Left lung (tissue), 10 donors: ENCODE data around the gene RAI1. TPM values are rescaled to one million over a fixed set of nuclear protein-coding genes. Genes with fewer than 3 reads are reported as not detected.
A peak's percentile ranks its signal among the peaks of the same experiment; 100 is the strongest.

Experiments
- ATAC-seq: fragments of 200-7000 bp; cut with Tn5 transposase; one replicate; pipeline ENCODE4 v1.9.1; 2020; ENCODE audit warnings: moderate library complexity
- DNase-seq, 4 donors: peaks; one replicate each; pipeline ENCODE4 v3.0.0-alpha.2; 2013 to 2020
- H3K27ac ChIP-seq, 2 donors: fragments of 200-600 bp; sonication (generic) in 1 of 2; one replicate each; pipeline versions ENCODE4 v1.5.0 to v1.8.0; 2020 to 2021
- H3K27me3 ChIP-seq, 2 donors: fragments of 200-600 bp; sonication (generic) in 1 of 2; one replicate each; pipeline versions ENCODE4 v1.5.0 to v1.8.0; 2020 to 2021
- H3K36me3 ChIP-seq, 2 donors: fragments of 200-600 bp; sonication (generic) in 1 of 2; one replicate each; pipeline versions ENCODE4 v1.5.0 to v1.8.0; 2020 to 2021
- H3K4me1 ChIP-seq, 2 donors: fragments of 200-600 bp; one replicate each; pipeline ENCODE4 v1.8.0; 2021
- H3K4me3 ChIP-seq, 2 donors: fragments of 200-600 bp; sonication (generic) in 1 of 2; one replicate each; pipeline versions ENCODE4 v1.5.0 to v1.8.0; 2020 to 2021; ENCODE audit warnings: mild to moderate bottlenecking in 1 of 2
- H3K9me3 ChIP-seq, 2 donors: fragments of 200-600 bp; sonication (generic) in 1 of 2; one replicate each; pipeline versions ENCODE4 v1.5.0 to v1.8.0; 2020 to 2021
- CTCF ChIP-seq, 2 donors: fragments of 200-600 bp; sonication (generic) in 1 of 2; IDR thresholded peaks; one replicate each; pipeline versions ENCODE4 v1.5.0 to v1.8.0; 2021; ENCODE audit warnings: antibody characterized with exemption in 2 of 2
- intact Hi-C, 2 donors: fragments of 100-400 bp; cut with DNase I; formaldehyde crosslinking; loops; one replicate each; pipeline versions ENCODE4 v1.11.2 to v1.14.2; 2022
- polyA plus RNA-seq, 6 donors: library from polyadenylated mRNA; unstranded; fragments of 120-200 nt; gene quantifications; one replicate each; pipeline ENCODE4 v1.2.1, GENCODE V29; 2013; ENCODE audit not compliant: insufficient read length in 6 of 6
- total RNA-seq, 2 donors: library from RNA; stranded (reverse); fragmentation: NEBNext Ultra II Directional; extraction: Animal tissue kit (Norgen Biotek cat#: 25700); gene quantifications; one replicate each; pipeline ENCODE4 v1.2.1, GENCODE V29; 2021
- donor health status: DM: no; HTN: yes; CAD: no.
- donor health status: DM: no; HTN: no; CAD: no.

The RAI1 gene
- total and polyA plus RNA-seq, 8 donors: 28.8 to 43.8 (median 34.7) TPM

GRCh38 chr17:17837966-17838962 is 157.0 kb downstream of the RAI1 start:
- H3K36me3 ChIP-seq: no peaks in the 10 kb centered on the region
- H3K9me3 ChIP-seq: no peaks in the 10 kb centered on the region
- no peak for ATAC-seq
- peak overlapping the region; percentile 97 to 99 for H3K27ac ChIP-seq
- no peaks in the 10 kb centered on the region for H3K27me3 ChIP-seq
- no peak for TF ChIP-seq CTCF (IDR thresholded peaks at IDR 0.05)
- peak in 2 of 4 donors; percentile 68 to 80 for DNase-seq
- H3K4me3 ChIP-seq: no peak overlapping the region
- intact Hi-C loops: no loop called here
- peaks cover 54 to 85% of the 10 kb centered on the region in 2 donors for H3K4me1 ChIP-seq

- H3K4me1 ChIP-seq: peaks cover 46 to 72% of the 10 kb centered on the region in 2 donors
- H3K27me3 ChIP-seq: no peaks in the 10 kb centered on the region
- intact Hi-C loops: no loop called here
These were observed 158.8 kb downstream of the RAI1 start for GRCh38 chr17:17839791-17840707.

GRCh38 chr17:17840751-17841591 is 159.7 kb downstream of the RAI1 start:
- Histone ChIP-seq H3K27ac (peak overlapping the region; percentile 97 to 99), H3K4me1 (peaks cover 37 to 63% of the 10 kb centered on the region in 2 donors), H3K36me3 (peaks cover 0 to 2% of the 10 kb centered on the region in 2 donors), H3K27me3 (no peaks in the 10 kb centered on the region), H3K9me3 (no peaks in the 10 kb centered on the region), H3K4me3 (peak overlapping the region; percentile 12 to 55)
- peak; percentile 6 for ATAC-seq
- TF ChIP-seq CTCF (IDR thresholded peaks at IDR 0.05): no peak
- intact Hi-C loops: no loop called here
- DNase-seq: no peak

More at GRCh38 chr17:17839791-17840707, 158.8 kb downstream of the RAI1 start:
- Histone ChIP-seq H3K36me3 (no peaks in the 10 kb centered on the region), H3K27ac (peak overlapping the region; percentile 97 to 99), H3K9me3 (no peaks in the 10 kb centered on the region), H3K4me3 (peak overlapping the region; percentile 12 to 55)
- DNase-seq: peak; percentile 81 to 97 (median 92)
- TF ChIP-seq CTCF (IDR thresholded peaks at IDR 0.05): no peak
- ATAC-seq: peak; percentile 58

- DNase-seq (peak in 2 of 4 donors; percentile 83 to 84), ATAC-seq (peak; percentile 34)
- no peak overlapping the region for H3K4me3 ChIP-seq
- TF ChIP-seq CTCF (IDR thresholded peaks at IDR 0.05): no peak
- H3K4me1 ChIP-seq: peaks cover 37 to 62% of the 10 kb centered on the region in 2 donors
- no peaks in the 10 kb centered on the region for H3K9me3 ChIP-seq
- intact Hi-C loops: no loop called here
- peak overlapping the region; percentile 97 to 99 for H3K27ac ChIP-seq
- no peaks in the 10 kb centered on the region for H3K27me3 ChIP-seq
- peaks cover 0 to 8% of the 10 kb centered on the region in 2 donors for H3K36me3 ChIP-seq
These were observed 160.4 kb downstream of the RAI1 start for GRCh38 chr17:17841601-17842025.
